PFSK-1 (cell line): ENCODE results near the gene TNFRSF19.

Source experiments
- FOXP2 ChIP-seq: optimal IDR thresholded peaks from 2 replicates; pipeline ENCODE3; 2011; ENCODE audit warnings: borderline replicate concordance, control low read depth, inconsistent platforms; ENCODE audit not compliant: insufficient read depth; ENCODE audit errors: extremely low read length, extremely low read depth
- POLR2AphosphoS5 ChIP-seq: IDR thresholded peaks from 2 replicates; pipeline ENCODE4 v1.6.1; 2012; ENCODE audit warnings: low read depth, mild to moderate bottlenecking, control low read depth, low read length, moderate library complexity
- SIN3A ChIP-seq: IDR thresholded peaks from 2 replicates; pipeline ENCODE4 v1.6.1; 2012; ENCODE audit warnings: mild to moderate bottlenecking, low read length, moderate library complexity, borderline replicate concordance; ENCODE audit not compliant: insufficient read depth
- TAF1 ChIP-seq: IDR thresholded peaks from 2 replicates; pipeline ENCODE4 v1.6.1; 2012; ENCODE audit warnings: low read length, control low read depth, borderline replicate concordance; ENCODE audit not compliant: insufficient read depth
- TF ChIP-seq, protein P1 (sequence below), 2 experiments: IDR thresholded peaks; 2 replicates each; pipeline versions ENCODE4 v1.6.1 to v1.8.0; 2011 to 2012; ENCODE audit warnings: low read depth in 2 of 2, low read length in 2 of 2, control low read depth in 1 of 2, inconsistent platforms in 1 of 2, mild to moderate bottlenecking in 1 of 2, moderate library complexity in 1 of 2; ENCODE audit not compliant: insufficient read depth in 1 of 2

DNA sequence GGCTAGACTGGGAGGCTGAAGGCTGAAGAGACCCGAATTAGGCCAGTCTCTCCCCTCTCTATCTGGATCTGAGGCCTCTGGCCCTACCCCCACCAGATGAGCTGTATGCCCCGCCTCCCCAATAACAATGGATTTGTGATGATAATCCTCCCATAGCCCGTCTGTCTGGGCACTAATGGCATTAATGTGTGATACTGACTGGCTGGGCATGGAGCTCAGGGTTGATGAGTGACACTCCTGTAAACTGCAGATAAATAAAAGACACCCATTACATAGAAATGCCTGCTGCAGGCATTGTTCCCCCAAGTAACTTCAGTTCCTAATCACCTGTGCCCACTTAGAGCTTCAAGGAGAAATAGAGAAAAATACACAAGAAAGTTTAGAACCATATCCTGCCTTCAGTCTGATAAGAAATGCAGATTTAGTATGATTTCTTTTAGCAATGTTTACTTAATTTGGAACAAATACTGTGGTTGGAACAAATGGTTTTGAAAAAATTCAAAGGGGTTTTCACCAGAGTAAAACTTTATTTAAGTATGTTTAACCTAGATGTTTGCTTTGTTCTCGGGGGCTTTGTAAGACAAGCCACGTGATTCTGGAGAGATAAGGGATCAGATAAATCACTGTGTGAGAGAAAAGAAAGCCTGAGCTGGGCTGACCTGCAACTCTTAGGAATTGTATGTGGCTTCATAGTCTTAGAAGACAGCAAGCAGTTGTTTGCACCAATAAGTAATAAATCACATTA lies 60.3 kb downstream of the TNFRSF19 start:
- TF ChIP-seq POLR2AphosphoS5 (no peak), SIN3A (no peak), TAF1 (no peak), FOXP2 (no peak)
- TF ChIP-seq, protein P1, sequence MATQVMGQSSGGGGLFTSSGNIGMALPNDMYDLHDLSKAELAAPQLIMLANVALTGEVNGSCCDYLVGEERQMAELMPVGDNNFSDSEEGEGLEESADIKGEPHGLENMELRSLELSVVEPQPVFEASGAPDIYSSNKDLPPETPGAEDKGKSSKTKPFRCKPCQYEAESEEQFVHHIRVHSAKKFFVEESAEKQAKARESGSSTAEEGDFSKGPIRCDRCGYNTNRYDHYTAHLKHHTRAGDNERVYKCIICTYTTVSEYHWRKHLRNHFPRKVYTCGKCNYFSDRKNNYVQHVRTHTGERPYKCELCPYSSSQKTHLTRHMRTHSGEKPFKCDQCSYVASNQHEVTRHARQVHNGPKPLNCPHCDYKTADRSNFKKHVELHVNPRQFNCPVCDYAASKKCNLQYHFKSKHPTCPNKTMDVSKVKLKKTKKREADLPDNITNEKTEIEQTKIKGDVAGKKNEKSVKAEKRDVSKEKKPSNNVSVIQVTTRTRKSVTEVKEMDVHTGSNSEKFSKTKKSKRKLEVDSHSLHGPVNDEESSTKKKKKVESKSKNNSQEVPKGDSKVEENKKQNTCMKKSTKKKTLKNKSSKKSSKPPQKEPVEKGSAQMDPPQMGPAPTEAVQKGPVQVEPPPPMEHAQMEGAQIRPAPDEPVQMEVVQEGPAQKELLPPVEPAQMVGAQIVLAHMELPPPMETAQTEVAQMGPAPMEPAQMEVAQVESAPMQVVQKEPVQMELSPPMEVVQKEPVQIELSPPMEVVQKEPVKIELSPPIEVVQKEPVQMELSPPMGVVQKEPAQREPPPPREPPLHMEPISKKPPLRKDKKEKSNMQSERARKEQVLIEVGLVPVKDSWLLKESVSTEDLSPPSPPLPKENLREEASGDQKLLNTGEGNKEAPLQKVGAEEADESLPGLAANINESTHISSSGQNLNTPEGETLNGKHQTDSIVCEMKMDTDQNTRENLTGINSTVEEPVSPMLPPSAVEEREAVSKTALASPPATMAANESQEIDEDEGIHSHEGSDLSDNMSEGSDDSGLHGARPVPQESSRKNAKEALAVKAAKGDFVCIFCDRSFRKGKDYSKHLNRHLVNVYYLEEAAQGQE (IDR thresholded peaks at IDR 0.05; ENCODE audit: insufficient read depth in 1 of 2, low read depth in 2 of 2, low read length in 2 of 2), result no peak
